Liver (tissue), 9 donors: ENCODE results near the gene SYCP2L. TPM values are rescaled to one million over a fixed set of nuclear protein-coding genes. Genes with fewer than 3 reads are reported as not detected.

Source experiments
- DNase-seq: peaks from one replicate; pipeline ENCODE4 v3.0.0-alpha.2; 2017; ENCODE audit warnings: low spot score
- H3K27ac ChIP-seq, 2 donors: one replicate each; pipeline ENCODE4 v1.7.0; 2013; ENCODE audit warnings: inconsistent platforms in 2 of 2, low read length in 2 of 2, control low read depth in 1 of 2, low read depth in 1 of 2, mild to moderate bottlenecking in 1 of 2
- H3K27me3 ChIP-seq, 4 donors: one replicate each; pipeline versions ENCODE4 v1.6.1 to v1.7.0; 2013; ENCODE audit warnings: low read length in 3 of 4, inconsistent platforms in 1 of 4, mild to moderate bottlenecking in 1 of 4, moderate library complexity in 1 of 4; ENCODE audit not compliant: control insufficient read depth in 4 of 4, insufficient read depth in 4 of 4
- H3K36me3 ChIP-seq, 4 donors: one replicate each; pipeline versions ENCODE4 v1.6.1 to v1.7.0; 2013; ENCODE audit warnings: low read length in 3 of 4, mild to moderate bottlenecking in 3 of 4, low read depth in 1 of 4, moderate library complexity in 1 of 4; ENCODE audit not compliant: control insufficient read depth in 4 of 4, insufficient read depth in 3 of 4
- H3K4me1 ChIP-seq, 4 donors: one replicate each; pipeline versions ENCODE4 v1.6.1 to v1.7.0; 2013; ENCODE audit warnings: low read length in 3 of 4, mild to moderate bottlenecking in 3 of 4, moderate library complexity in 1 of 4; ENCODE audit not compliant: control insufficient read depth in 4 of 4, insufficient read depth in 4 of 4
- H3K4me3 ChIP-seq, 3 donors: one replicate each; pipeline versions ENCODE4 v1.6.1 to v1.7.0; 2013; ENCODE audit warnings: low read length in 3 of 3, control low read depth in 1 of 3, low read depth in 1 of 3, mild to moderate bottlenecking in 1 of 3
- H3K9ac ChIP-seq, 2 donors: one replicate each; pipeline ENCODE4 v1.7.0; 2013; ENCODE audit warnings: low read length in 2 of 2, mild to moderate bottlenecking in 2 of 2, moderate library complexity in 2 of 2, control low read depth in 1 of 2, low read depth in 1 of 2
- H3K9me3 ChIP-seq, 4 donors: one replicate each; pipeline versions ENCODE4 v1.6.1 to v1.7.0; 2013; ENCODE audit warnings: low read length in 3 of 4; ENCODE audit not compliant: control insufficient read depth in 4 of 4
- ATF3 ChIP-seq: IDR thresholded peaks from 2 replicates; pipeline ENCODE4 v1.6.1; 2016; ENCODE audit warnings: antibody characterized with exemption
- CTCF ChIP-seq: fragments of 150-350 bp; IDR thresholded peaks from 2 replicates; pipeline ENCODE4 v1.5.1; 2017; ENCODE audit warnings: improper control_type of control experiment, low read depth, low read length; ENCODE audit not compliant: missing input control
- FOXA1 ChIP-seq: IDR thresholded peaks from 2 replicates; pipeline ENCODE4 v1.6.1; 2016; ENCODE audit warnings: antibody characterized with exemption
- FOXA2 ChIP-seq: IDR thresholded peaks from 2 replicates; pipeline ENCODE4 v1.6.1; 2016; ENCODE audit warnings: antibody characterized with exemption
- GABPA ChIP-seq, 2 donors: IDR thresholded peaks in 1 of 2; conservative IDR thresholded peaks in 1 of 2; 2 replicates each; pipeline ENCODE4 v1.6.1; 2016; ENCODE audit warnings: antibody characterized with exemption in 2 of 2, mild to moderate bottlenecking in 1 of 2, moderate library complexity in 1 of 2
- HNF4A ChIP-seq, 2 donors: conservative IDR thresholded peaks; 2 replicates each; pipeline ENCODE4 v1.6.1; 2016; ENCODE audit warnings: antibody characterized with exemption in 2 of 2, mild to moderate bottlenecking in 2 of 2
- JUND ChIP-seq, 2 donors: IDR thresholded peaks; 2 replicates each; pipeline ENCODE4 v1.6.1; 2016; ENCODE audit warnings: antibody characterized with exemption in 2 of 2
- MAX ChIP-seq: IDR thresholded peaks from 2 replicates; pipeline ENCODE4 v1.6.1; 2016; ENCODE audit warnings: antibody characterized with exemption
- NR2F2 ChIP-seq: IDR thresholded peaks from 2 replicates; pipeline ENCODE4 v1.6.1; 2016; ENCODE audit warnings: antibody characterized with exemption
- RAD21 ChIP-seq, 2 donors: IDR thresholded peaks; 2 replicates each; pipeline ENCODE4 v1.6.1; 2016; ENCODE audit warnings: antibody characterized with exemption in 2 of 2, mild to moderate bottlenecking in 2 of 2
- RXRA ChIP-seq, 2 donors: IDR thresholded peaks; 2 replicates each; pipeline ENCODE4 v1.6.1; 2017 to 2018; ENCODE audit warnings: antibody characterized with exemption in 2 of 2, mild to moderate bottlenecking in 1 of 2
- SP1 ChIP-seq: IDR thresholded peaks from 2 replicates; pipeline ENCODE4 v1.6.1; 2018; ENCODE audit warnings: antibody characterized with exemption, mild to moderate bottlenecking
- TAF1 ChIP-seq: conservative IDR thresholded peaks from 2 replicates; pipeline ENCODE4 v1.6.1; 2016; ENCODE audit warnings: antibody characterized with exemption, mild to moderate bottlenecking
- YY1 ChIP-seq: IDR thresholded peaks from 2 replicates; pipeline ENCODE4 v1.6.1; 2016; ENCODE audit warnings: antibody characterized with exemption, mild to moderate bottlenecking
- ZBTB33 ChIP-seq: IDR thresholded peaks from 2 replicates; pipeline ENCODE4 v1.6.1; 2016; ENCODE audit warnings: antibody characterized with exemption
- WGBS: extraction: QIAGEN DNeasy Blood & Tissue Kit; methylation state at CpG from one replicate; pipeline ENCODE4 v1.1.7; 2013; 5-methylcytosine and 5-hydroxymethylcytosine counted together
- polyA plus RNA-seq, 2 donors: library from polyadenylated mRNA; stranded (reverse) in 1 of 2; unstranded in 1 of 2; fragments of 200-250 nt in 1 of 2; fragments of >200 nt in 1 of 2; fragmentation: Nextera tagmentation in 1 of 2; extraction: Ambion mirVana in 1 of 2; gene quantifications; one replicate each; pipeline versions ENCODE4 v1.2.1 to v1.2.3, GENCODE V29; 2013 to 2015
- total RNA-seq, 2 donors: library from RNA; depleted of rRNA; stranded (reverse); fragments of >200 nt; gene quantifications; one replicate each; pipeline ENCODE4 v1.2.3, GENCODE V29; 2014
- donor health status: healthy.
- donor health status: healthy.
- donor health status: healthy.
- donor health status: healthy.
- donor health status: healthy.

The SYCP2L gene
- total and polyA plus RNA-seq, 4 donors, result 0.28 to 0.33 TPM; not detected in 2

GRCh38 chr6:10873374-10873773 is 13.5 kb upstream of the SYCP2L start:
- DNase-seq, result no peak
- Histone ChIP-seq H3K9me3 (no peaks in the 10 kb centered on the region), H3K9ac (no peak overlapping the region), H3K4me1 (no peaks in the 10 kb centered on the region), H3K27me3 (no peaks in the 10 kb centered on the region), H3K27ac (no peak overlapping the region), H3K4me3 (no peak overlapping the region), H3K36me3 (no peaks in the 10 kb centered on the region)
- WGBS, result 39% methylated on average over 1 of the region's 1 CpG
- TF ChIP-seq RXRA (IDR thresholded peaks at IDR 0.05), result no peak
- TF ChIP-seq ATF3, result no peak
- TF ChIP-seq ZBTB33, result no peak

- Histone ChIP-seq H3K9me3 (no peaks in the 10 kb centered on the region), H3K9ac (no peak overlapping the region), H3K27me3 (peaks cover 0 to under 1% (median 0%) of the 10 kb centered on the region in 4 donors), H3K4me3 (no peak overlapping the region), H3K36me3 (no peaks in the 10 kb centered on the region), H3K4me1 (no peaks in the 10 kb centered on the region), H3K27ac (no peak overlapping the region)
- no peak for DNase-seq
- TF ChIP-seq NR2F2, result no peak
- no peak for TF ChIP-seq GABPA (IDR thresholded peaks at IDR 0.05 in 1 of 2, conservative IDR thresholded peaks at IDR 0.05 in 1 of 2)
- TF ChIP-seq JUND (IDR thresholded peaks at IDR 0.05), result no peak
- TF ChIP-seq ZBTB33, result no peak
- no peak for TF ChIP-seq YY1
- TF ChIP-seq FOXA1, result no peak
- TF ChIP-seq SP1, result no peak
- TF ChIP-seq MAX, result no peak
- no peak for TF ChIP-seq HNF4A (conservative IDR thresholded peaks at IDR 0.05)
- no peak for TF ChIP-seq RAD21 (IDR thresholded peaks at IDR 0.05)
- TF ChIP-seq TAF1, result no peak
- no peak for TF ChIP-seq FOXA2
- TF ChIP-seq ATF3, result no peak
- TF ChIP-seq CTCF, result no peak
- WGBS, result 89% methylated on average over 6 of the region's 6 CpGs
These were observed 12.6 kb upstream of the SYCP2L start for GRCh38 chr6:10874207-10874606.
